ENCODE results near the gene PDCD1.
"Not testable (repeated sequence)": the region's sequence is repeated elsewhere in the genome, so short reads cannot be mapped to it uniquely, and the experiment has no call there.

GRCh38 chr2:241875754-241876527 is 17.2 kb upstream of the PDCD1 start:
- TF ChIP-seq CTCF, POLR2A, EP300 (IDR thresholded peaks at IDR 0.05): not testable (repeated sequence)

Measured in ovary (tissue), 3 donors.